T-helper 2 cell (primary cell): ENCODE data around the gene ADORA2B.
"Not testable (repeated sequence)": the region's sequence is repeated elsewhere in the genome, so short reads cannot be mapped to it uniquely, and the experiment has no call there.

Source experiments
- DNase-seq, 5 experiments: peaks; one replicate each; pipeline versions ENCODE4 v3.0.0 to v3.0.0-alpha.2; 2012 to 2022

The ADORA2B gene

DNA sequence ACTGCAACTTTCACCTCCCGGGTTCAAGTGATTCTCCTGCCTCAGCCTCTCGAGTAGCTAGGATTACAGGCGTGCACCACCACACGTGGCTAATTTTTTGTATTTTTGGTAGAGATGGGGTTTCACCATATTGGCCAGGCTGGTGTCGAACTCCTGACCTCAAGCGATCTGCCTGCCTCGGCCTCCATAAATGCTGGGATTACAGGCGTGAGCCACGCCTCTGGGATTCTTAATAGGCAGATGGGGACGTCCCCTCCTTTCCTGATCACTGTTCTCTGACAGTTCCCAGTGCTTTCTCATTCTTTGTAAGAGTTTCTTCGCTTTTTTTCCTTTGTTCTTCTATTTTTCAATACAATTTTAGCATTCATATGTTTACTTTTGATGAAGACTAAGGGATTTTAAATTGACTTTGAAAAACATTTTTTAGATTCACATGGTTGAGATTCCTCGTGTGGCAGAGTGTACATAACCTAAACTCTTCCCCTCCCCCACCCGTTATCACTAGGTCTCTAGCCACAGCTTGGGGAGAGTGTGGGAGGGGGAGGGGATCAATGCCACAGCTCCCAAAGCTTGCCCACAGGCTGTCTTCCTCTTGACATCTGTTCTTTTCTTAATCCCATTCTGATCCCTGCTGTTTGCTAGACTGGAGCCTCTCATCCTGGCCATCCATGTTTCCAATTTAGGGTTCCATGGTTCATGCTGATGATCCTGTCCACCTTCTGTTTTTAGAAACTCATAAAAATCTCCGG is 11.0 kb downstream of the ADORA2B start:
- DNase-seq = peak in 1 of 5 experiments; percentile 17

DNA sequence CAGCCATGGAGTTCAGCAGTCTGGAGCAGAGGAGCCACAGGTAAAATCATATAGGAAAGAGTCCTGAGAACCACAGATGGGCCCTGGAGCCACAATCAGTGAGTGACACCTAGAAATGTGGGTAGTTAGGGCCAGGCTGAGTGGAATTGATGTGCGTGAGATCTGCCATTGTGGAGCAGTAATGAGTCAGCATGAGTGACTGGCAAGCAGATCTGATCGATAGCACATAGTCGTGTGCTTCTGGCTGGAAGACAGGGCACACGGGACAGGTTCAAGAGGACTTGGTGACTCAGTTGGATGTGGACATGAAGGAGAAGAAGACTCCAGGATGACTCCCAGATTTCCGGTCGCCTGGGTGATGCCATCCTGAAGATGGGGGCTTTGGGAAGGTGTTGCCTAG is 12.3 kb downstream of the ADORA2B start:
- DNase-seq = peak in 2 of 5 experiments; percentile 19 to 95

DNA sequence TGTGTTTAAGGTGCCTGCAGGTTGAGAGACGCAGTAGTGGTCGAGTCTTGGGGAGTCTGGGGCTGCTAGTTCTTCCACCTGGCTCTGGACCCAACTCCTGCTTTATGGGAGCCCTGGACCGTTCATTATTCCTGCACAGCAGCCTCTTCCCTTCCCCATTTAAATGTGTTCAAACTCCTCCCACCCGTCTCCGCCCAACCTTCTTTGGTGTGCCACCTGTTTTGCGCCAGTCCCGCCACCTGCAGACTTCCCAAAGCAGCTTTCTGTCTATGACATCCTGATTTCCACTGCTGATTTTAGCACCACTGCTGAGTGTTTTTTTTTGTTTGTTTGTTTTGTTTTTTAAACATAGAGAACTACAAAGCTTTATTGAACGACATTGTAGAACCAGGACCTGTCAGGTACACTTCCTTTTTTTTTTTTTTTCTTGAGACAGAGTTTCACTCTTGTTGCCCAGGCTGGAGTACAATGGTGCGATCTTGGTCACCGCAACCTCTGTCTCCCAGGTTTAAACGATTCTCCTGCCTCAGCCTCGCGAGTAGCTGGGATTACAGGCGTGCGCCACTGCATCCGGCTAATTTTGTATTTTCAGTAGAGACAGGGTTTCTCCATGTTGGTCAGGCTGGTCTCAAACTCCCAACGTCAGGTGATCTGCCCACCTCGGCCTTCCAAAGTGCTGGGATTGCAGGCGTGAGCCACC is 12.8 kb downstream of the ADORA2B start:
- DNase-seq = no peak

DNA sequence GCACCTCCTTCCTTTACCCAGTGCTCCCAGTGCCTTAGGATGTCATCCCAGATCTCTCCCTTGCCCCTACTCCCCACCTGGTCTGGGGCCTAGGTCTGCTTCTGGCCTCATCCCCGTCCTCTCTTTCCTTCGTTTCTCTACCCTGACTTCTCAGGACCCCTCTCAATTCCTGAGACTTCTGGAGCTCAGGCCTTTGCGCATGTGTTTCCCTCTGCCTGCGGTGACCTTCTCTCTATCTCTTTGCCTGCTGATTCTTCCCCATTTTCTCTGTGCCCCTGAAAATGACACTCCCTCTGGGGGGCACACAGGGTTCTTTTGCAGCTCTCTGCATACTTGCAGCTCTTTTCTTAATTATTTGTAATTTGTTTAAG is 13.5 kb downstream of the ADORA2B start:
- no peak for DNase-seq

DNA sequence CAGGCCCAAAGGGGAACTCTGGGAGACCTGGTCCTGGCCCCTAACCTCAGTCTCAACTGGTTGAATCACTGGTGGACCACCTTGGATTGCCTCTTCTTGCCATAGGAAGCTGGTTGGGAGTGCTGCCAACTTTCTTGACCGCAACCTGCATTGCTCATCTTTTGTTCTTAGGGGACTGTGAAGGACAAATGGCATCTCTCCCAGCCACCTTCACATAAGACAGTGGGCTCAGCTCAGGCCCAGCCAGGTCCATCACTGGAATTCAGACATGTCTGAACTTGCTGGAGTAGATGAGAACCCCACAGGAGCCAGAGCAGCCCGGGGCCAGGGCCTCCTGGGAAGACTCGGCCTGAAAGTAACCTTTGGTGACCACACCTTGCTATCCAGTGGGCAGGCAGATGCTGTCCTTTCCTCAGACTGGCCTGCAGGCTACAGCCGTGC is 18.8 kb downstream of the ADORA2B start:
- DNase-seq = no peak

DNA sequence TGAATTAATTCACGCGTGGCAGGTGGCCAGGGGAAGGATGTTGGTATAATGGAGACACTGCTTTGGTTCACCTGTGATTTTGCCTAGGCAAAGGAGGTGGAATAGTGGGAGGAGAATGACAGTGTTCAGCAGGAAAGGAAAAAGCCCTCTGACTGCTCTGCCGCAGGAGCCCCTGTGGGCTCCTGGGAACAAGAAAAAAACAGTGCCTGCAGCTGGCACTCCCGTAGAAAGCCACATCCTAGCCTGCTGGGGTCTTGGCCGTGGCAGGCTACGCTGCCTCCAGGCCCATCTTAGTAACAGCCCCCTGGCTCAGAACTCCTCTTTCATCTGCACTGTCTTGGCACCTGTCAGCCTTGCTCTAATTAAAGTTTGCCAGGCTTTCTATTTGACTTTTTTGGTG is 20.6 kb downstream of the ADORA2B start:
- DNase-seq = no peak

DNA sequence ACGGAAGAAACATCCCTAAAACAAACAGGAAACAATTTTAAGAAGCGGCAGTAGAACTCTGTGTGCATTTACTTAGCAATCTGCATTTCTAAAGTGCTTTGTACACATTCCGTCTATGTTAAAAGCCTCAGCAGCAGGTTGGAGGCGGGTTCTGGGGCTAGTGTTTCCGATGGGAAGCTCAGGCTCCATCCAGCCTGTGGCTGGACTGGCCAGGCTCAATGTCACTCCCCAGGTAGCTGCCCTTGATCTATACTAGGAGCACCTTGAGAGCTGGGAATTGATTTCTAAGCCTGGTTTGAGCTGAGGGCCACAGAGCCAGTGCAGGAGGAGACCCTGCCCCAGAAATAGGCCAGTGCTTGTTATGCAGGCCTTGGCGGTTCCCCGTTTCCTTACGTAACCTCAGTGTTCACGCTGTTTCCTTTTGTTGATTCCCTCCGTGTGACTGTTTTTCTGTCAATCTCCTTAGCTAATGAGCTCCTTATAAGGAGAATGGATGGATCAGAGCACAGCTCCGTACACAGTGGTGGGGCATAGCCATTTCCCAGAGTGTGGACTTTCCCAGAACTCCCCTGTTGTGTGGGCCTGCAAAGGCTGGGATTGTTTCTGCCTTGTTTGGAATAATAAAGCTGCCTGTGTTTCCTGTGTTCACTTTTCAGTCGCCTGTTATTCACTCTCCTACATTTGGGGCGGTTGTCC is 21.4 kb downstream of the ADORA2B start:
- no peak for DNase-seq

DNA sequence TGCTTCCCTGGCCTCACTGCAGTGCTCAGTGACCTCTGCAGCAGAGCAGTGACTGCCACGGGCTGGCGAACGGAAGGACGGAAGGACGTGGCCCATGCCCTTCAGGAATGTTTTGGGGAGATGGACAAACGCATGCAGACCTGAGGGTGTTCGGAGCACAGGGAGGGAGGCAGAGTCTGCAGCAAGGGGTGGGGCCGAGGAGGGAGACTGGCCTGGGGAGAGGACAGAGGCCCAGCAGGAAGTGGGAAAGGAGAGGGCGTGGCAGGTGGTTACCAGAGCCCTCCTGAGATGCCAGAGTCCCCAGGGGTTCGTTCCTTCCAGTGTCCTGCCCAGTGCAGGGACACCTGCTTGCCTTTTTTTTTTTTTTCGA is 21.9 kb downstream of the ADORA2B start:
- DNase-seq = no peak

DNA sequence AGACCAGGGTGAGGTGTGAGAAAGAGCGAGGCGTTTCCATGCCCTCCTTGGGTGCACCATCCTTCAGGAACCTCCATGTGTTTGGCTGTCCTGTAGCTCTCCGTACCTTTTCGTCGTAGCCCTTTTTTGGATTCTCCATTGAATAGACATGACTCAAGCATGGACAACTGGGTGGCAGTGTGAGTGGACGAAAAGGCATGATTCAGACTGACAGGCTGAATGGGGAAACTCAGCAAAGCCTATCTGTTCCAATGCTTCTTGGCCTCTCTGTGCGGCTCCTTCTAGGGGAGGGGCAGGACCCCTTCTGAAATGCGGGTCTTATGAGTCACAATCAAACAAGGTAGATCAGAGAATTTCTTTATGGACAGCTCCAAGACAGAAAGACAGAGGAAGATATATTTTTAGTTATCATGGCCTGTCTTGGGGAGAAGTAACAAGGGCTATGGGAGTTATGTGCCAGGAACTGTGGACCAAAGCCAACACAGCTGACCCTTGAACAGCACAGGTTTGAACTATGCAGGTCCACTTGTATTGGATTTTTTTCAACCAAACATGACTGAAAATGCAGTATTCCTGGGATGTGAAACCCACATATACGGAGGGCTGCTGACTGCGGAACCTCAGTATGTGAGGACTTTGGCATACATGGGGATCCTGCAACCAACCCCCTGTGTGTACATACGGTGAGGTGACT is 22.9 kb downstream of the ADORA2B start:
- DNase-seq = no peak

DNA sequence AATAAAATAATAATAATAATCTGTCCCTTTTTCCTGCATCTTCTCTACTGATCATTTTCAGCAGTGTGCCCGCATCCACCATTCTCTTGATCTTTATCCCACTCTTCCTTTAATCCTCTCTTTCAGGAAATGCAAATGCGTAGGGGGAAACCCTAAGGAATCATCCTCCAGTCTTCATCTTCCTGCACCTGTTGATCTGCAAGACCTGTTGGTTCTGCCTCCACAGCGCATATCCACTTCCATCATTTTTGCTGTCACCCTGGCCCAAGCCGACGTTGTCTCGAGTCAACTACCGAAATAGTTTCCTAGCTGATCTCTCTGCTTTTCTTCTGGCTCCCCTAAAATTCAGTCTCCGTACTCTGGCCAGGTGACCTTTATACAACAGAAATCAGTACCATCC is 24.5 kb downstream of the ADORA2B start:
- DNase-seq = no peak

DNA sequence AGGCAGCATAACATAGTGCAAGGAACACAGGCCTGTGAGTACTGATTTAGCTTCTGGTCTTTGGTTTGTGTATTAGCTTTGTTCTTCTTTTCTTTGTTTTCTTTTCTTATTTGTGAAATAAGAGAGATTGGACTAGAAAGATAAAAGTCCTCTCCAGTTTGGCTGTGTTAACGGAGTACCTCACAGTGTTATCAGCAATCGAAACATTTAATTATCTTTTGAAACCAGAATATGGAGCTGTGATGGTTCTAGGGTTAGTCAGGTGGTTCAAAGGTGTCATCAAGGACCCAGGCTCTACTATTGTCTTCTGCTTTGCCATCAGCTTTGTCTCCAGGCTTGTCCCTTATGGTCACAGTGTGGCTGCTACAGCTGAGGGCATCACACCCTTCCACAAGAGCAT is 25.6 kb downstream of the ADORA2B start:
- no peak for DNase-seq

DNA sequence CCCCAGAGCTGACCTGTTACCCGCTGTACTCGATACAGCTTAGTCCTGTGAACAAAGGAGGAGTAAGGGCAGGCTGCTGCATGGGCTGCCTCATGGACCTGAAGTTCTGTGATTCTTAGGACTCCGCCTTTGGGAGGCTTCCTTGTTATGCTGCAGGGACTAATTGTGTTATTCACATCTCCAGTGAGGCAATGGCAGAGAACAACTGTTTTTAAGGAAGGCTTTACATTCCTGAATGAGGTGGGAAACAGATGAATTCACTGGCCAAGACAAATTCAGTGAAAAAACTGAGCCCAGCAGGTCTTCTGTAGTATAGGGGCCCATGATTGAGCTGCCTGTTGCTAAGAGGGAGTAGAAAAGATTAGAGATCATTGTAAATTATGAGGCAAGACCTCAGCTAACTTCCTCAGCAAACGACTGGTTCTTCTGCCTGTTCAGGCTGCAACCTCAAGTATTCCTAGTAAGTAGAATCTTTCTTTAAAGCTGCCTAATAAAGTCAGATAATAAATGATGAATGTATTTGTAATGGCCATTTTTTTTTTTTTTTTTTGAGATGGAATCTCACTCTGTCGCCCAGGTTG is 26.3 kb downstream of the ADORA2B start:
- DNase-seq = no peak

DNA sequence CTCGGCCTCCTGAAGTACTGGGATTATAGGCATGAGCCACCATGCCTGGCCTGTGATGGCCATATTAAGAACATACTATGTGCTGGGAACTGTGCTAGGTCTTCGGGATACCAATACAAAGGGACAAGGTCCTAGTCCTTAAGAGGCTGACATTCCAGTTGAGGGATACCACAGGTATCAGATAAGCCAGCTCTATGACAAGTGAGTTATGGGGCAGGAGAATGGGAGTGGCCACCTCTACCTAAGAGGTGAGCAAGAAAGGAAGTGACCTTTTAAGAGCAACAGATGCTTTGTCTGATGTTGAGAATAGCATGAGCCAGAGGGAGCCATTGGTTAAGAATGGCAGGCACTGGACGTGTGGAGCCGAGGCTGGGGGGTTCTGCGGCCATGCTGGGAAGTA is 27.0 kb downstream of the ADORA2B start:
- no peak for DNase-seq

DNA sequence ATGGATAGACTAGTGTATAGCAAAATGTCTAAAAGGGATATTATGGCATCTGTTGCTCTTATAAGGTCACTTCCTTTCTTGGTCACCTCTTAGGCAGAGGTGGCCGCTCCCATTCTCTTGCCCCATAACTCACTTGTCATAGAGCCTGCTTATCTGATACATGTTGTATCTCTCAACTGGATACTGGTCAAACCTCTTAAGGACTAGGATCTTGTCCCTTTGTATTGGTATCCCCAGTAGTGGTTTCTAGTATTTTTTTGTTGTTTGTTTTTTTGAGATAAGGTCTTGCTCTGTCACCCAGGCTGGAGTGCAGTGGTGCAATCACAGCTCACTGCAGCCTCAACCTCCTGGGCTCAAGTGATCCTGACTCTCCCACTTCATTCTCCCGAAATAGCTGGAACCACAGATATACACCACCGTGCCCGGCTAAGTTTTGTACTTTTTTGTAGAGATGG is 27.6 kb downstream of the ADORA2B start:
- DNase-seq = no peak

DNA sequence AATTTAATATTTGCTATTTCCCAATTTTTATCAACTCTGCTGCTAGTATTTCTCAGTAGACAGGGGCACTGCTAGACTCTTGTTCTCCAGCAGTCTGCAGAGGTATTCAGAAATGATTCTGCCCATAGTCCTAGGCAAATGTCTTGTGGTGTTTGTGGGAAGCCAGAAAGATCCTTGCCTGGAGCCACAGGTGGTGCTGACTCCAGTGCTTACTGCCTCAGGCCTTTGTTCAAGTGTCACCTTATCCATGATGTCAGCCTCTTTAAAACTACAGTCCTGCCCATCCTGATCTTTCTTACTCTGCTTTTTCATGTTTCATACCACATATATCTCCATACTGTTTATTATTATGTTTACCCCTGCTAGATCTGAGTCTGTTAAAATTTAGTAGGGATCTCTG is 28.1 kb downstream of the ADORA2B start:
- DNase-seq = peak in 1 of 5 experiments; percentile 12

DNA sequence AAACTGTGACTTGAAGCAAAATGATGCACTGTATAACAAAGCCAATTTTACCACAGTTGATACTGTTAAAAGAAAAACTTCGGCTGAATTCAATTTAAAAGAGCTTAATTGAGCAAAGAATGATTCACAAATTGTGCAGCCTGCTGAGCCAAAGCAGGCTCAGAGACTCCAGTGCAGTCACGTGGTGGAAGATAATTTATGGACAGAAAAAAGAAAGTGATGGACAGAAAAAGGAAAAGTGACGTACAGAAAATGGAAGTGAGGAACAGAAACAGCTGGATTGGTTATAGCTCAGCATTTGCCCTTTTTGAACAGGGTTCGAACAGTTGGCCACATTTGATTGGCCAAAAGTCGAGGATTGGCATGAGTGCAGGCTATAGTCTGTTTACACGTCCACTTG is 28.9 kb downstream of the ADORA2B start:
- DNase-seq = no peak

DNA sequence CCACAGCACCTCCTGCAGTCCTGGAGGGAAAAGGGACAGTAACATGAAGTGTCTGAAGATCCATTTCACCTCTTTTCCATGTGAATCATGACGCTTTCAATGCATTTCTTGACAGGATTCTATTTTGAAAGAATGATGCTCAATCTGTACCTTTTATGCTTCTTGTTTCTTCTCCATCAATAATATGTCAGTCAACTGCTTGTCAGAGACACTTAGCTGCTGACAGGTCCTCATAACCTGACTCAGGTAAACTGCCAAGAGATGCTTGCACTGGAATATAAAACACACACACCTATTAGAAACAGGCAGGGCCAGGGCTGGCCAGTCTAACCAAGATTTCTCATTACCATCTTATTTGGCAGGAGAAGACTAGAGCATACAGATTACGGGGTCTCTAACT is 33.0 kb downstream of the ADORA2B start:
- no peak for DNase-seq

DNA sequence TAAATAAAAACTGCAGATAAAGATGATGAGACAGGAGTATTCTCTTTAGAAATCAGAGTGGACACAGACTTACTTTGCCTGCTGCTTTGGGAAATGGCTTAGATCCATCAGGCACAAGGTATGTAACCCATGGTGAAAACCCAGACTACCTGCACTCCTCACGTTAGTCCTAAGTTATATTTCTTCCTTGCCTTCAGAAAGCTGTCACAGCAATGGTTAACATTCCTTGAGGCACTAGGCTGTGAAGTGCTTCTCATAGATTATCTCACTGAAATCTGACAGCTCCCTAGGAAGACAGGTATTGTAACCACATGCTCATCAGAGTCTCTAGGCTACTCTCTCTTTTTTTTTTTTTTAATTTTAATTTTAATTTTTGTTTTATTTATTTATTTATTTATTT is 33.7 kb downstream of the ADORA2B start:
- no peak for DNase-seq

DNA sequence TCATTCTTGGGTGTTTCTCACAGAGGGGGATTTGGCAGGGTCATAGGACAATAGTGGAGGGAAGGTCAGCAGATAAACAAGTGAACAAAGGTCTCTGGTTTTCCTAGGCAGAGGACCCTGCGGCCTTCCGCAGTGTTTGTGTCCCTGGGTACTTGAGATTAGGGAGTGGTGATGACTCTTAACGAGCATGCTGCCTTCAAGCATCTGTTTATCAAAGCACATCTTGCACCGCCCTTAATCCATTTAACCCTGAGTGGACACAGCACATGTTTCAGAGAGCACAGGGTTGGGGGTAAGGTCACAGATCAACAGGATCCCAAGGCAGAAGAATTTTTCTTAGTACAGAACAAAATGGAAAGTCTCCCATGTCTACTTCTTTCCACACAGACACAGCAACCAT is 34.1 kb downstream of the ADORA2B start:
- not testable (repeated sequence) for DNase-seq

DNA sequence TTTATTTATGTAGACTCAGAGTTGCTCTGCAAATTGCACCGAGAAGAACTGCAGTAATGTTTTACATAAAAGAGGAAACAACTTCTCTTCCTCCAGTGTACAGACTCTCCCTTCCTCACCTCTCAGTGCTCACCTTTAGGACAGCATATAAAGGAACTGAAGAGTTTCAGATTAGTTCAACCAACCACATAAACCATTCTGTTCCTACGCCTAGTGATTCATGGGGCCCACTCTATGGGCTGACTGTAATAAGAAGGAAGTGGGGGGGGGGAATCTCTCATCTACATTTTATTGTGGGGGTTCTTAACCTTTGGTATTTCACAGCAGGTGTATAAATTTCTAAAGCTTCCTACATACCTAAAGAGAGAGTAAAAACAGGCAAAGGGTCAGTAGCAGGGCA is 36.3 kb downstream of the ADORA2B start:
- peak in 1 of 5 experiments; percentile 31 for DNase-seq

DNA sequence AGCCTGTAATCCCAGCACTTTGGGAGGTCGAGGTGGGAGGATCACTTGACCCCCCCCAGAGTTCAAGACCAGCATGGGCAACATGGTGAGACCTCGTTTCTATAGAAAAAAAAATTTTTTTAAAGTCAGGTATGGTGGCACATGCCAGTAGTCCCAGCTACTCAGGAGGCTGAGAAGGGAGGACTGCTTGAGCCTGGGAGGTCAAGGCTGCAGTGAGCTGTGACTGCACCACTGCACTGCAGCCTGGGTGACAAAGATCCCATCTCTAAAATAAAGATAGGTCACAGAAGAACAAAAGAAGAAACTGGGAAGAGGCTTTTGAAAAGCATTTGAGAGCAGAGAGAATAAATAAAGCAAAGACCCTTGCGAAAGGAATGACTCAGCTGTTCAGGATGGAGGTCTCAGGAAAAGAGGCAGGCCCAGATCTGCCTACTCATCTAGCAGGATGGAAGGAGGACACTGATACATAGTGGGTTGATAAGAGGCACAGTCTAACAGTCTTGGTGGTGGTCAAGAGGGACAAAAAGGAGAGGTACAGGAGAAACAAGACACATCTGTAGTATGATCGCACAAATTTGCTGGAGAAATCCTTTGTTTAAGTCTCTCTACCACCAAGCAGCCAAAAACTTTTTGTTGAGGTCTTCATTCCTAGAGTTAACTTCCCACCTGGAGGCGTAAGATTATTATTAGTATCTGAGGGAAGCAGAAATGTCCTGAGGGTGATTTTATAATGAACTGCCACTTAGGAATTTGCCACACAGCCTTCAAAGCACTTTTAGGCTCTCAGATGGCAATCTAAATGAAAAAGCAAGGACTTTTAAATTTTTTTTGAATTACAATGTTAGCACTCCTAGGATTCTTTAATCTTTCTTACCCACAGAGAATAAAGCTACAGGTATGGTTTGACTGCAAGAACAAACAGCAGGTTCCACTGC is 37.0 kb downstream of the ADORA2B start:
- no peak for DNase-seq

DNA sequence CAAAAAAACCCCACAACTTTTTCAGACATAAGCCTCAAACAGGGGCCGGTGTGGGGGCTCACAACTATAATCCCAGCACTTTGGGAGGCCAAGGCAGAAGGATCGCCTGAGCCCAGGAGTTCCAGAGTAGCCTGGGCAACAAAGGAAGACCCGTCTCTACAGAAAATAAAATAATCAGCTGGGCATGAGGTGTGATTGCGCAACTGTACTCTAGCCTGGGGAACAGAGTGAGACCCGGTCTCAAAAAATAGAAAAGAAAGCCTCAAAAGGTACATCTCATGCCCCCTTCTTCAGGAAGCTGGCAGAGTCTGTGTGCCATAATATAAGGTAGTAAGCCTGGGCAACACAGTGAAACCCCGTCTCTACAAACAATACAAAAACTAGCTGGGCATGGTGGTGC is 51.4 kb downstream of the ADORA2B start:
- DNase-seq = no peak
